HS-27A (cell line): ENCODE data around the gene ZC3H12C.

Experiments used
- DNase-seq: peaks from one replicate; pipeline ENCODE4 v3.0.0-alpha.2; 2012; ENCODE audit warnings: low read depth, missing footprints

Gene ZC3H12C

GRCh38 chr11:110077346-110077745 is 15.8 kb upstream of the ZC3H12C start:
- no peak for DNase-seq

GRCh38 chr11:110077831-110078325 is 15.3 kb upstream of the ZC3H12C start:
- no peak for DNase-seq

- no peak for DNase-seq
Observed at GRCh38 chr11:110078923-110079544, 14.2 kb upstream of the ZC3H12C start.

GRCh38 chr11:110079726-110080125 is 13.5 kb upstream of the ZC3H12C start:
- DNase-seq = no peak

GRCh38 chr11:110081462-110082376 is 11.5 kb upstream of the ZC3H12C start:
- DNase-seq = no peak

- no peak for DNase-seq
Observed at GRCh38 chr11:110082899-110083298, 10.3 kb upstream of the ZC3H12C start.

- DNase-seq = no peak
Observed at GRCh38 chr11:110085255-110085838, 7.8 kb upstream of the ZC3H12C start.

GRCh38 chr11:110086892-110087309 is 6.3 kb upstream of the ZC3H12C start:
- no peak for DNase-seq

GRCh38 chr11:110087812-110088534 is 5.2 kb upstream of the ZC3H12C start:
- no peak for DNase-seq

- DNase-seq = no peak
Observed at GRCh38 chr11:110088535-110089344, 4.5 kb upstream of the ZC3H12C start.

- no peak for DNase-seq
Observed at GRCh38 chr11:110089617-110090282, 3.4 kb upstream of the ZC3H12C start.

GRCh38 chr11:110090466-110091026 is 2.6 kb upstream of the ZC3H12C start:
- no peak for DNase-seq

- no peak for DNase-seq
Observed at GRCh38 chr11:110092111-110092514, 1.1 kb upstream of the ZC3H12C start.

GRCh38 chr11:110093407-110094297 is 460 bp downstream of the ZC3H12C start:
- DNase-seq = no peak

- no peak for DNase-seq
Observed at GRCh38 chr11:110094298-110095285, 1.4 kb downstream of the ZC3H12C start.

- no peak for DNase-seq
Observed at GRCh38 chr11:110095554-110095953, 2.4 kb downstream of the ZC3H12C start.

- DNase-seq = no peak
Observed at GRCh38 chr11:110096496-110096895, 3.3 kb downstream of the ZC3H12C start.

GRCh38 chr11:110097459-110098012 is 4.3 kb downstream of the ZC3H12C start:
- no peak for DNase-seq
